Stimulated activated naive CD8-positive, alpha-beta T cell treated with anti-CD3 and anti-CD28 coated beads, Interleukin-15, amount 100 ng/mL, for 72 hours (primary cell): ENCODE data around the gene ZNF391.
"Not testable (repeated sequence)": the region's sequence is repeated elsewhere in the genome, so short reads cannot be mapped to it uniquely, and the experiment has no call there.

Source experiments
- ATAC-seq: fragments of 150-1000 bp; cut with Tn5 transposase; 2 replicates; pipeline ENCODE4 v1.10.0; 2021; ENCODE audit warnings: mild to moderate bottlenecking, moderate library complexity
- DNase-seq, 2 donors: peaks; one replicate each; pipeline ENCODE4 v3.0.0; 2021 to 2022
- H3K27ac Mint-ChIP-seq, 2 donors: one replicate each; pipeline ENCODE4 v1.8.0; 2022; ENCODE audit warnings: mild to moderate bottlenecking in 2 of 2, mixed read lengths in 2 of 2, moderate library complexity in 2 of 2
- H3K27me3 Mint-ChIP-seq: one replicate; pipeline ENCODE4 v1.8.0; 2022; ENCODE audit warnings: mixed read lengths
- H3K4me1 Mint-ChIP-seq: one replicate; pipeline ENCODE4 v1.8.0; 2022; ENCODE audit warnings: mild to moderate bottlenecking, mixed read lengths
- H3K4me3 Mint-ChIP-seq, 2 donors: one replicate each; pipeline ENCODE4 v1.8.0; 2022; ENCODE audit warnings: mild to moderate bottlenecking in 2 of 2, mixed read lengths in 2 of 2, moderate library complexity in 1 of 2
- H3K9me3 Mint-ChIP-seq, 2 donors: one replicate each; pipeline ENCODE4 v1.8.0; 2022; ENCODE audit warnings: mixed read lengths in 2 of 2

The ZNF391 gene

GRCh38 chr6:27388293-27389197, at the start of gene ZNF391:
Gene ZNF391, plus strand, starts transcription at chr6:27388759. Its CDS starts 11,612 bp downstream, at chr6:27400371.
- Mint-ChIP-seq H3K4me1 (peaks cover 21% of the 10 kb centered on the region), H3K27ac (peak within 1 kb of the TSS; percentile 95), H3K9me3 (peaks cover 2 to 4% of the 10 kb centered on the region in 2 donors), H3K27me3 (no peaks in the 10 kb centered on the region), H3K4me3 (peak within 1 kb of the TSS; percentile 97 to 99)
- ATAC-seq, result peak; percentile 96
- peak; percentile 82 to 84 for DNase-seq

GRCh38 chr6:27352850-27353249, 35.7 kb upstream of the ZNF391 start:
- Mint-ChIP-seq H3K27me3 (no peaks in the 10 kb centered on the region), H3K27ac (no peak overlapping the region), H3K4me1 (no peaks in the 10 kb centered on the region), H3K4me3 (no peak overlapping the region), H3K9me3 (peaks cover 25 to 33% of the 10 kb centered on the region in 2 donors)
- ATAC-seq, result no peak
- DNase-seq, result no peak

- ATAC-seq, result no peak
- no peaks in the 10 kb centered on the region for H3K27me3 Mint-ChIP-seq
- DNase-seq, result no peak
- no peak overlapping the region for H3K4me3 Mint-ChIP-seq
- peaks cover 40 to 47% of the 10 kb centered on the region in 2 donors for H3K9me3 Mint-ChIP-seq
- no peak overlapping the region for H3K27ac Mint-ChIP-seq
- H3K4me1 Mint-ChIP-seq, result no peaks in the 10 kb centered on the region
Measured at GRCh38 chr6:27358786-27359185, 29.8 kb upstream of the ZNF391 start.

GRCh38 chr6:27359231-27359630, 29.3 kb upstream of the ZNF391 start:
- peaks cover 36 to 47% of the 10 kb centered on the region in 2 donors for H3K9me3 Mint-ChIP-seq
- ATAC-seq (no peak), DNase-seq (no peak)
- H3K27ac Mint-ChIP-seq, result no peak overlapping the region
- no peaks in the 10 kb centered on the region for H3K4me1 Mint-ChIP-seq
- H3K4me3 Mint-ChIP-seq, result no peak overlapping the region
- H3K27me3 Mint-ChIP-seq, result no peaks in the 10 kb centered on the region

- H3K27me3 Mint-ChIP-seq, result no peaks in the 10 kb centered on the region
- H3K27ac Mint-ChIP-seq, result no peak overlapping the region
- H3K9me3 Mint-ChIP-seq, result peaks cover 8 to 12% of the 10 kb centered on the region in 2 donors
- no peak overlapping the region for H3K4me3 Mint-ChIP-seq
- DNase-seq, result no peak
- H3K4me1 Mint-ChIP-seq, result peaks cover 2% of the 10 kb centered on the region
- ATAC-seq, result no peak
Measured at GRCh38 chr6:27368202-27368601, 20.4 kb upstream of the ZNF391 start.

GRCh38 chr6:27370391-27370790, 18.2 kb upstream of the ZNF391 start:
- Mint-ChIP-seq H3K9me3 (peaks cover 8 to 12% of the 10 kb centered on the region in 2 donors), H3K4me1 (peaks cover 24% of the 10 kb centered on the region), H3K27ac (no peak overlapping the region), H3K27me3 (no peaks in the 10 kb centered on the region), H3K4me3 (no peak overlapping the region)
- ATAC-seq (no peak), DNase-seq (no peak)

- Mint-ChIP-seq H3K27me3 (no peaks in the 10 kb centered on the region), H3K9me3 (peaks cover 0 to 5% of the 10 kb centered on the region in 2 donors), H3K27ac (peak overlapping the region; percentile 19 to 65), H3K4me1 (peaks cover 30% of the 10 kb centered on the region), H3K4me3 (peak overlapping the region; percentile 93 to 97)
- ATAC-seq (peak; percentile 99), DNase-seq (peak; percentile 73 to 79)
Measured at GRCh38 chr6:27374824-27375612, 13.5 kb upstream of the ZNF391 start.

GRCh38 chr6:27375613-27376079, 12.9 kb upstream of the ZNF391 start:
- H3K9me3 Mint-ChIP-seq, result peaks cover 0 to 5% of the 10 kb centered on the region in 2 donors
- ATAC-seq, result no peak
- H3K4me1 Mint-ChIP-seq, result peaks cover 30% of the 10 kb centered on the region
- peak overlapping the region; percentile 93 to 97 for H3K4me3 Mint-ChIP-seq
- H3K27me3 Mint-ChIP-seq, result no peaks in the 10 kb centered on the region
- peak overlapping the region; percentile 65 to 78 for H3K27ac Mint-ChIP-seq
- no peak for DNase-seq

GRCh38 chr6:27378406-27378805, 10.2 kb upstream of the ZNF391 start:
- not testable (repeated sequence) for H3K27ac Mint-ChIP-seq, H3K27me3 Mint-ChIP-seq, ATAC-seq, H3K4me3 Mint-ChIP-seq, DNase-seq
- Mint-ChIP-seq H3K4me1 (peaks cover 26% of the 10 kb centered on the region), H3K9me3 (peaks cover 10 to 14% of the 10 kb centered on the region in 2 donors)

- ATAC-seq, H3K4me3 Mint-ChIP-seq, H3K4me1 Mint-ChIP-seq, H3K27ac Mint-ChIP-seq, H3K27me3 Mint-ChIP-seq, DNase-seq: not testable (repeated sequence)
- peaks cover 14 to 18% of the 10 kb centered on the region in 2 donors for H3K9me3 Mint-ChIP-seq
Measured at GRCh38 chr6:27381001-27381400, 7.6 kb upstream of the ZNF391 start.

GRCh38 chr6:27383011-27383410, 5.5 kb upstream of the ZNF391 start:
- peak overlapping the region in 1 of 2 donors; percentile 56 for H3K27ac Mint-ChIP-seq

GRCh38 chr6:27383481-27383880, 5.1 kb upstream of the ZNF391 start:
- peaks cover 8% of the 10 kb centered on the region for H3K4me1 Mint-ChIP-seq
- DNase-seq, result no peak
- no peaks in the 10 kb centered on the region for H3K27me3 Mint-ChIP-seq
- no peak overlapping the region for H3K27ac Mint-ChIP-seq
- H3K4me3 Mint-ChIP-seq, result no peak overlapping the region
- H3K9me3 Mint-ChIP-seq, result peaks cover 14 to 18% of the 10 kb centered on the region in 2 donors
- no peak for ATAC-seq

More at GRCh38 chr6:27383011-27383410, 5.5 kb upstream of the ZNF391 start:
- H3K27me3 Mint-ChIP-seq, result no peaks in the 10 kb centered on the region
- DNase-seq (no peak), ATAC-seq (no peak)
- H3K4me3 Mint-ChIP-seq, result no peak overlapping the region
- H3K9me3 Mint-ChIP-seq, result peaks cover 14 to 18% of the 10 kb centered on the region in 2 donors
- peaks cover 4% of the 10 kb centered on the region for H3K4me1 Mint-ChIP-seq

- peaks cover 26% of the 10 kb centered on the region for H3K4me1 Mint-ChIP-seq
- H3K4me3 Mint-ChIP-seq, result no peak overlapping the region
- H3K9me3 Mint-ChIP-seq, result peaks cover 6 to 17% of the 10 kb centered on the region in 2 donors
- H3K27me3 Mint-ChIP-seq, result no peaks in the 10 kb centered on the region
- no peak for DNase-seq
- ATAC-seq, result no peak
- H3K27ac Mint-ChIP-seq, result no peak overlapping the region
Measured at GRCh38 chr6:27392623-27393022, 4.1 kb downstream of the ZNF391 start.

GRCh38 chr6:27394073-27394472, 5.5 kb downstream of the ZNF391 start:
- no peaks in the 10 kb centered on the region for H3K27me3 Mint-ChIP-seq
- H3K9me3 Mint-ChIP-seq, result peaks cover 10 to 21% of the 10 kb centered on the region in 2 donors
- H3K27ac Mint-ChIP-seq, result no peak overlapping the region
- H3K4me3 Mint-ChIP-seq, result no peak overlapping the region
- ATAC-seq (no peak), DNase-seq (no peak)
- peaks cover 19% of the 10 kb centered on the region for H3K4me1 Mint-ChIP-seq

- no peaks in the 10 kb centered on the region for H3K4me1 Mint-ChIP-seq
- H3K9me3 Mint-ChIP-seq, result peaks cover 56 to 62% of the 10 kb centered on the region in 2 donors
- no peak for DNase-seq
- no peak for ATAC-seq
- H3K27me3 Mint-ChIP-seq, result no peaks in the 10 kb centered on the region
- no peak overlapping the region for H3K27ac Mint-ChIP-seq
- no peak overlapping the region for H3K4me3 Mint-ChIP-seq
Measured at GRCh38 chr6:27400877-27401642, 12.5 kb downstream of the ZNF391 start.
